Epithelial cell of proximal tubule (primary cell): ENCODE results near the gene DPP10. TPM values are rescaled to one million over a fixed set of nuclear protein-coding genes. Genes with fewer than 3 reads are reported as not detected.

Source experiments
- DNase-seq: peaks from one replicate; pipeline ENCODE4 v3.0.0-alpha.2; 2011; ENCODE audit warnings: low read depth
- H3K4me3 ChIP-seq: 2 replicates; pipeline ENCODE4 v1.5.1; 2011; ENCODE audit warnings: low read depth, mild to moderate bottlenecking, low read length
- CTCF ChIP-seq: conservative IDR thresholded peaks from 2 replicates; pipeline ENCODE4 v1.5.1; 2012; ENCODE audit warnings: low read depth, mild to moderate bottlenecking, low read length
- total RNA-seq: library from RNA; depleted of rRNA; stranded (reverse); fragments of >200 nt; gene quantifications from 2 replicates; pipeline ENCODE4 v1.2.3, GENCODE V29; 2015

Gene DPP10
- total RNA-seq, 1 donor from 2014 or later: 0.06 TPM

GRCh38 chr2:114577657-114578056 lies 135.2 kb downstream of the DPP10 start:
- no peak overlapping the region for H3K4me3 ChIP-seq
- DNase-seq: no peak
- TF ChIP-seq CTCF: no peak

GRCh38 chr2:114579542-114579941 lies 137.1 kb downstream of the DPP10 start:
- no peak overlapping the region for H3K4me3 ChIP-seq
- no peak for DNase-seq
- no peak for TF ChIP-seq CTCF

GRCh38 chr2:114580691-114581090 lies 138.2 kb downstream of the DPP10 start:
- no peak overlapping the region for H3K4me3 ChIP-seq
- DNase-seq: no peak
- no peak for TF ChIP-seq CTCF

GRCh38 chr2:114598329-114598728 lies 155.9 kb downstream of the DPP10 start:
- no peak overlapping the region for H3K4me3 ChIP-seq
- DNase-seq: no peak
- TF ChIP-seq CTCF: no peak

GRCh38 chr2:114609203-114609602 lies 166.8 kb downstream of the DPP10 start:
- TF ChIP-seq CTCF: no peak
- no peak for DNase-seq
- no peak overlapping the region for H3K4me3 ChIP-seq

GRCh38 chr2:114609801-114610200 lies 167.4 kb downstream of the DPP10 start:
- DNase-seq: no peak
- TF ChIP-seq CTCF: no peak
- H3K4me3 ChIP-seq: no peak overlapping the region

GRCh38 chr2:114610677-114611076 lies 168.2 kb downstream of the DPP10 start:
- no peak for DNase-seq
- TF ChIP-seq CTCF: no peak
- no peak overlapping the region for H3K4me3 ChIP-seq
